HFFc6 (cell line): Measurements from ENCODE around the gene IL17C. TPM values are rescaled to one million over a fixed set of nuclear protein-coding genes. Genes with fewer than 3 reads are reported as not detected.

Source experiments
- DNase-seq: peaks from one replicate; pipeline ENCODE4 v3.0.0-alpha.2; 2018
- H3K27ac Mint-ChIP-seq: 2 replicates; pipeline ENCODE4 v1.8.0; 2020; ENCODE audit warnings: mild to moderate bottlenecking, mixed read lengths
- H3K27me3 Mint-ChIP-seq: 2 replicates; pipeline ENCODE4 v1.8.0; 2021; ENCODE audit warnings: mild to moderate bottlenecking, moderate library complexity, mixed read lengths; ENCODE audit not compliant: insufficient read depth
- H3K36me3 Mint-ChIP-seq: 2 replicates; pipeline ENCODE4 v1.8.0; 2021; ENCODE audit warnings: low read depth, mixed read lengths
- H3K4me1 Mint-ChIP-seq: 2 replicates; pipeline ENCODE4 v1.8.0; 2020; ENCODE audit warnings: low read depth, mixed read lengths
- H3K4me3 Mint-ChIP-seq: 2 replicates; pipeline ENCODE4 v1.8.0; 2020; ENCODE audit warnings: mild to moderate bottlenecking, moderate library complexity, mixed read lengths
- H3K9me3 Mint-ChIP-seq: 2 replicates; pipeline ENCODE4 v1.8.0; 2020; ENCODE audit warnings: mild to moderate bottlenecking, mixed read lengths
- total RNA-seq, 6 experiments: library from RNA; stranded (reverse); fragmentation: NEBNext Ultra II Directional; extraction: Animal tissue kit (Norgen Biotek cat#: 25700); gene quantifications; 2 replicates in 1 of 6; 3 replicates in 5 of 6; pipeline ENCODE4 v1.2.3, GENCODE V29; 2021
- TF ChIP-seq, protein P1 (sequence below): fragments of 200-600 bp; sonication (generic); IDR thresholded peaks from 2 replicates; pipeline ENCODE4 v1.5.0; 2021; ENCODE audit warnings: antibody characterized with exemption, mild to moderate bottlenecking

IL17C gene
- total RNA-seq, 6 experiments from 2014 or later, result not detected

DNA sequence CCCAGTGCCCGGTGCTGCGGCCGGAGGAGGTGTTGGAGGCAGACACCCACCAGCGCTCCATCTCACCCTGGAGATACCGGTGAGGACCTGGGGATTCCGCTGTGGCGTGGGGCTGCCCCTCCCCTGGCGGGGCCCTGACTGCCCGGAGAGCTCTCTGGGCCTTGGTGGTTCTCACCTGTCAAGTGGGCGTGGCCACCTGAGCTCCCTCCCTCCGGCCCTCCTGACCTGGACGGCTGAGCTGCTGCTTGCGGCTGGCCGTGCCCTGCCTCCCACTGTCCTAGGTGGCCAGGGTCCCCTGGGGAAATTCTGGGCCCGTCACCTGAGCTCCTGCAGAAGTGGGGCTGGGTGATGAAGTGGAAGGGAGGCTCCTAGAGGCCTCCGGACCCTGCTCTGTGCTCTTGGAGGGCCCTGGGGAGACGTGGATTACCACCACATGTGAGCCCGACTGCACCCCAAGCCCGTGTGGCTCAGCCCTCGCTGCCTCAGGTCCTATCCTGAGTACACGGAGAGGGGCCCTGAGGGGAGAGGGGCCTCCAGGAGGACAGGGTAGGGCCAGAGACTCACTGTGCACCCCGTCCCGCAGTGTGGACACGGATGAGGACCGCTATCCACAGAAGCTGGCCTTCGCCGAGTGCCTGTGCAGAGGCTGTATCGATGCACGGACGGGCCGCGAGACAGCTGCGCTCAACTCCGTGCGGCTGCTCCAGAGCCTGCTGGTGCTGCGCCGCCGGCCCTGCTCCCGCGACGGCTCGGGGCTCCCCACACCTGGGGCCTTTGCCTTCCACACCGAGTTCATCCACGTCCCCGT, 1.1 kb downstream of the IL17C start:
- no peak for DNase-seq
- no peaks in the 10 kb centered on the region for H3K36me3 Mint-ChIP-seq
- peaks cover 17% of the 10 kb centered on the region for H3K4me1 Mint-ChIP-seq
- no peaks in the 10 kb centered on the region for H3K9me3 Mint-ChIP-seq
- TF ChIP-seq, protein P1, sequence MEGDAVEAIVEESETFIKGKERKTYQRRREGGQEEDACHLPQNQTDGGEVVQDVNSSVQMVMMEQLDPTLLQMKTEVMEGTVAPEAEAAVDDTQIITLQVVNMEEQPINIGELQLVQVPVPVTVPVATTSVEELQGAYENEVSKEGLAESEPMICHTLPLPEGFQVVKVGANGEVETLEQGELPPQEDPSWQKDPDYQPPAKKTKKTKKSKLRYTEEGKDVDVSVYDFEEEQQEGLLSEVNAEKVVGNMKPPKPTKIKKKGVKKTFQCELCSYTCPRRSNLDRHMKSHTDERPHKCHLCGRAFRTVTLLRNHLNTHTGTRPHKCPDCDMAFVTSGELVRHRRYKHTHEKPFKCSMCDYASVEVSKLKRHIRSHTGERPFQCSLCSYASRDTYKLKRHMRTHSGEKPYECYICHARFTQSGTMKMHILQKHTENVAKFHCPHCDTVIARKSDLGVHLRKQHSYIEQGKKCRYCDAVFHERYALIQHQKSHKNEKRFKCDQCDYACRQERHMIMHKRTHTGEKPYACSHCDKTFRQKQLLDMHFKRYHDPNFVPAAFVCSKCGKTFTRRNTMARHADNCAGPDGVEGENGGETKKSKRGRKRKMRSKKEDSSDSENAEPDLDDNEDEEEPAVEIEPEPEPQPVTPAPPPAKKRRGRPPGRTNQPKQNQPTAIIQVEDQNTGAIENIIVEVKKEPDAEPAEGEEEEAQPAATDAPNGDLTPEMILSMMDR, result no peak
- H3K4me3 Mint-ChIP-seq, result no peak overlapping the region
- H3K27me3 Mint-ChIP-seq, result peaks cover 19% of the 10 kb centered on the region
- no peak overlapping the region for H3K27ac Mint-ChIP-seq

DNA sequence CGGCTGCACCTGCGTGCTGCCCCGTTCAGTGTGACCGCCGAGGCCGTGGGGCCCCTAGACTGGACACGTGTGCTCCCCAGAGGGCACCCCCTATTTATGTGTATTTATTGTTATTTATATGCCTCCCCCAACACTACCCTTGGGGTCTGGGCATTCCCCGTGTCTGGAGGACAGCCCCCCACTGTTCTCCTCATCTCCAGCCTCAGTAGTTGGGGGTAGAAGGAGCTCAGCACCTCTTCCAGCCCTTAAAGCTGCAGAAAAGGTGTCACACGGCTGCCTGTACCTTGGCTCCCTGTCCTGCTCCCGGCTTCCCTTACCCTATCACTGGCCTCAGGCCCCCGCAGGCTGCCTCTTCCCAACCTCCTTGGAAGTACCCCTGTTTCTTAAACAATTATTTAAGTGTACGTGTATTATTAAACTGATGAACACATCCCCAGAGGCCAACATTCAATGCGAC, 1.7 kb downstream of the IL17C start:
- Mint-ChIP-seq H3K4me3 (no peak overlapping the region), H3K36me3 (no peaks in the 10 kb centered on the region), H3K27ac (no peak overlapping the region)

DNA sequence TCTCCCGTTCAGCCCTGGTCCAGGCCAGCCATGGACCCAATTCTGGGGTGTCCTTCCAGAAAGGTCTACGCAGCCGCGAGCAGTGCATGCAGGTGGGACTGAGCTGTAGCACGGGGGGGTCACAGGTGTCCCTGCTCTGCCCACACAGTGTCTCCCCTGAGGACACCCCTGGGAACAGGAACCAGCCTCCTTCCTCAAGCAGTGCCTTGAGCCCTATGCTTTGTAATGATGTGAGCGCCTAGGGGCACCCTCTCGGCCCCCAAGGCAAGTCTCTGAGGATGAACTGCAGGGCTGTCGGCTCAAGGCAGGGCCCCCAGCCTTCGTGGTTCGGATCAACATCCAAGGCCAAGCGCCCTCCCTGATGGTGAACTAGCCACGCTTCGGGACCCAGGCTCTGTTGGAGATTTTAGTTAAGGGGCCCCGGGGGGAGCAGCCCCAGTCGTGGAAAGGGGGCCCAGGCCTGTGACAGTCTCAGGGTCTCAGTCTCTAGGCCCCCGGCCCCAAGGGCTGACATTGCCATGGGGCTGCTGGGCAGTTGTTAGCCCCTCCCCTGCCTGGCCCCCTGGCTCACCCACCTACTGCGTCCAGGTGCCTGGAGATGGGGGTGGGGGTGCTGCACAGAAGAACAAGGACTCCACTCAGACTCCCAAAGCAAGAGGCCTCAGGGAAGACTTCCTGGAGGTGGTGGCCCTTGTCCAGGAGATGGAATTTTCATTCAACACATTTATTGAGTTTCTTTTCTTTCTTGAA, 2.3 kb downstream of the IL17C start:
- no peak for DNase-seq
- H3K4me3 Mint-ChIP-seq, result no peak overlapping the region
- TF ChIP-seq, protein P1, result no peak
- H3K4me1 Mint-ChIP-seq, result peaks cover 11% of the 10 kb centered on the region
- H3K36me3 Mint-ChIP-seq, result no peaks in the 10 kb centered on the region
- no peaks in the 10 kb centered on the region for H3K9me3 Mint-ChIP-seq
- H3K27me3 Mint-ChIP-seq, result peaks cover 22% of the 10 kb centered on the region
- no peak overlapping the region for H3K27ac Mint-ChIP-seq

More for the DNA sequence above, 1.7 kb downstream of the IL17C start:
- peaks cover 22% of the 10 kb centered on the region for H3K27me3 Mint-ChIP-seq
- H3K4me1 Mint-ChIP-seq, result peaks cover 15% of the 10 kb centered on the region
- H3K9me3 Mint-ChIP-seq, result no peaks in the 10 kb centered on the region
- TF ChIP-seq, protein P1, result no peak
- DNase-seq, result no peak

DNA sequence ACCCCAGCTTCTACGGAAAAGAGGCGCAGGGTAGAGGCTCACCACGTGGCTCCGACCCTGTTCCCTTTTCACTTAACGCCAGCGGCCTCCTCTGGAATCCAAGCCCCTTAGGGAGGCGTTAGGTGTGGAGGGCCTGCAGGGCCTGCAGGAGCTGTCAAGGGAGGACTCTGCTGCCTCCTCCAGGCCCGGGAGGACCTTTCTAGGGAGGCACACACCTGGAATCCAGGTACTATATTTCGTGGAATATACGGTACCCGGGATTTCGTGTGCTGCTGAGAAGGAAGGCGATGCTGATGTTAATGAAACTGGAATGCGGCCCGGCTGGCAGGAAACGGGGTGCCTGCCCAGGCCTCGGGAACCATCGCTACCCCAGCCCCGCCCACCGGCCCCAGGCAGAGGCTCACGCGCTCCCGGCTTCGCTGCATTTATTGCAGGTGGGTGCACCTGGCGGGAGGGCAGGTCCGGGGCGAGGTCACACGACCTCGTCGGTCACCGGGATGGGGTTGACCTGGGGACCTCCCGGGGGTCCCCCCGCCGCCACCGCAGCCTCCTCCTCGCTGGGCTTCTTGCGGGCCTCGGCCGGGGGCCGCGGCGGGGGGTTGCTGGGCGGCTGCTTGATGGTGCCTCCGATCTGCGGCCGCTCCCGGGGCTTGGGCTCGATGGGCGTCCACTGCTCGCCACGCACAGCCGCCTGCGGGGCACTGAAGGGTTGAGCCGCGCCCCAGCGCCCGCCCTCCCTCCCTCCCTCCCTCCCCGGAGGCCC, 4.7 kb downstream of the IL17C start:
- H3K36me3 Mint-ChIP-seq, result no peaks in the 10 kb centered on the region
- no peaks in the 10 kb centered on the region for H3K9me3 Mint-ChIP-seq
- no peak overlapping the region for H3K27ac Mint-ChIP-seq
- peaks cover 19% of the 10 kb centered on the region for H3K27me3 Mint-ChIP-seq
- TF ChIP-seq, protein P1, result no peak
- no peaks in the 10 kb centered on the region for H3K4me1 Mint-ChIP-seq
- no peak for DNase-seq
- no peak overlapping the region for H3K4me3 Mint-ChIP-seq

DNA sequence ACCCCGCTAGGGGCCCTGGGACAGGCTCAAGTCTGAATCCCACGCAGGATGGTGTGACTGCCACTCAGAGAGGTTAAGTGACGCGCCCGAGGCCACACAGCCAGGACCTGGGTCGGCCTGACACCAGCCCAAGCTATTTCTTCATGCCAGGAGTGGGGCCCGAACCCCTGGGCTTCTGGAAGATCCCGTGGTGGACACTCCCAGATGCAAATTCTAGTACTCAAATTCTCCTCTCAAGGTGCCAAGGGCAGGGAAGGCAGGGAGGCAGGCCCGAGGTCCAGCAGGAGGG, 5.2 kb downstream of the IL17C start:
- Mint-ChIP-seq H3K4me1 (no peaks in the 10 kb centered on the region), H3K9me3 (no peaks in the 10 kb centered on the region), H3K27ac (no peak overlapping the region), H3K4me3 (no peak overlapping the region), H3K27me3 (peaks cover 16% of the 10 kb centered on the region), H3K36me3 (no peaks in the 10 kb centered on the region)
- TF ChIP-seq, protein P1, result no peak
- no peak for DNase-seq
